Measurements from ENCODE around the gene ANKDD1B.
A peak's percentile ranks its signal among the peaks of the same experiment; 100 is the strongest.
"Not testable (repeated sequence)": the region's sequence is repeated elsewhere in the genome, so short reads cannot be mapped to it uniquely, and the experiment has no call there.

Gene ANKDD1B

DNA sequence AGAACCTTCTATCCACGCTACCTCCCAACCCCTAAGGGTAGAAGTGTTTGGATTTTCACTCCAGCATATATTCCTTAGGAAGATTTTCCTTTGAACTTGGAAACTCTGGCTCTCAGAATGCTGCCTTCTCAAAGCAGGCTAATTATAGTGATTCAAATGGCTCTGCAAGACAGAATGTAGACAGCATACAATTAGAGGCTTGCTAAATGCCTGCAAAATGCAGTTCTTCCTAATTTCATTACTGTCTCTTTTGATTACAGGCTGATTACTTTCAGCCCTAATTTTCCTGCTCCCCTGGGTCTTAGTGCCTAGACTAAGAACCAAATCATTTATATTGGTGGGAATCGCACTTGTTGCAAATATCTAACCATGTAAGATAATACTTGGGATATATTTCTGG lies 50.8 kb downstream of the ANKDD1B start:
- DNase-seq = no peak

DNA sequence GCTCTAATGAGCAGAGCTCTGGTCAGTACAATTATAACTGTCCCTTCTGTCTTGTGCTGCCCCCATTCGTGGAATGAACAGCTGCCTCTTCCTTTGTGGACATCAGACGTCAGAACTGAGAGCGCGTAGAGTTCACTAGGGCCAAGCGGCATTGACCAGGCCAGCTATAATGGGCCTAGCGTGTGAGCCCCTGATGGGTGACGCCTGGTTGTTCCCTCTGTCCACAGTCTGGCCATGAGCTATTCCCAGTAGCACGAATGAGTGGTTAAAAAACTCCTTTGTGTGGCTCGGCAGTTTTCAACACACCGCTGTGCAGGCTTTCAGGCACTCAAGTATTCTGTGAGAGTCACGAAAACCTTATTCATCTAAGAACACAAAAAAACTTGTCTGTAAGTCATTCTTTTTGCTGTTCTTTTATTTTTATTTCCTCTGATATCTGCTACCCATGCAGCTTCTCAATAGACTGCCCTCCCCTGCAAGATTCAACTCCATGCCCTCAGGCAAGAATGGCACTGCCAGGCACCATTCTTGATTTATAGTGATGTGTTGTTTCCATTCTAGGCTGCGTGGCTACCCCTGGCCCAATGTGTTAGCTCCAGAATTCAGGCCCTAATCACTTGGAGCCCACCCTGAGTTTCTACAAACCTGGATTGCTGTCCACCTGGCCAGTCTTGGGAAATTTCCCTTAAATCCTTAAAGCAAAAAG lies 52.5 kb downstream of the ANKDD1B start:
- no peak for DNase-seq

DNA sequence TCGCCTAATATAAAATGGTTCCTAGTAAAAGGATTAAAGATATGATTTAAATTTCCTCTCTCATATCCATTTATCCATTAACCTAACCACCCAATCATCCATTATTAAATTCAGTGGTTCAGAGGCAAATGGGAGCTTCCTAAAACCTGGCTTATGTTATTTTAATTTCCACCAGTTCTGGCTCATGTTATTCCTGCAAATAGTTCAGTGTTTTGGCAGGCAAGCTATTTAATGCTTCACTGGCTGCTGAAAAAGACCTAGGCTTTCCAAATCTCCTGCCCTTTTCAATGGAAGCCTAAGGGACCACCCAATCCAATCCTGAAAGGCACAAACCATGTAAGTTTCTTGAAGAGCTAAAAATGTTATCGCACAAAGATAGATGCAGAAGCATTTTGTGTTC lies 53.7 kb downstream of the ANKDD1B start:
- DNase-seq = no peak

DNA sequence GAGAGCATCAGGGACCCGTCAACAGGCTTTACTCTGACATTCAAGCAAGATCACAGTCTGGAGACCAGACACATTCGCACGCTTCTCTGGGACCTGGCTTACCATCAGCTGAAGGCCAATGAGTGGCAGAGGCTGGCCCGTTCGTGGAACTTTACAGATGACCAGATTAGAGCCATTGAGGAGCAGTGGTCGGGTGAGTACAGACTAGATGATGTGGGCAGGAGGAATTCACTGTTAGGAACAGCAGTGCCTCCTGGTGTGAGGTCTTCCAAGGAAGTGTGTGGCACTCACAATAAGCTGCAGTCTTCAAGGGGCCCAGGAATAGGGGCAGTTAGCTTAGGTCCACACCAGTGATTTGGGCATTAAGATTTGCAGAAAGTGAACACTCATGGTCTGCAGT lies 55.5 kb downstream of the ANKDD1B start:
- DNase-seq = no peak

DNA sequence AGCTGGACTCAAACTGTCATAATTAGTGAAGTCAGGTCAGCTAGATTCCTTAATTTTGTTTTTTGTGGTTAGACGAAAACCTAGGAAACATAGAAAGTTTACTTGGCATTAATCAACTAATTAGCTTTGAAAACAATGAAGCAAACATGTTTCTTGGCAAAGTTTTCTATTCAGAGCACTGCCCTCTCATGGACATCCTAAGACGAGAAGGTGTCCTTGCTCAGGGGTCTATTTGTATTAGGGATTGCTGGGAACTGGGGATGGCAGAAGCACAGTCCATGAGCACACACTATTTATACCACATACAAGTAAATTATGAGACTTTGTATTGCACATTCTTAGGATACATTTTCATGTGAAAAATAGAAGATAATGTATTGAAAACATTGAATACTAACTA lies 56.3 kb downstream of the ANKDD1B start:
- DNase-seq = no peak

DNA sequence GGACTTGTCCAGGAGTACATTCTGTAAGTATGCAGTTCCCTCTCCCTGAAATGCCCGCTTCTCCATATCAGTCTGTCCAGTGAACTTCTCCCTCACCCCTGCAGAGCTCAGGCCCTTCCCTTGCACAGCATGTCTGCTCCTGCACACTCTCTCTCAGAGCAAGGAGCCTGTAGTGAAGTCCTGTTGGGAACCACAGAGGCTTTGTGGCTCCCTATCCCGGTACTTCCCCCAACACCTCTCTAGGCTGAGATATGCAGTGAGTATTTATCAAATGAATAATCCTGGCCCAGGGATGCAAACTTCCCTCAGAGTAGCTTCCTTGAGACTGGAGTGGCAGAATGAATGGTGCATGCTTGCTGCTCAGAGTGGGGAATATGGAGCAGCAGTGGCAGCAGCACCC lies 57.2 kb downstream of the ANKDD1B start:
- DNase-seq = no peak

DNA sequence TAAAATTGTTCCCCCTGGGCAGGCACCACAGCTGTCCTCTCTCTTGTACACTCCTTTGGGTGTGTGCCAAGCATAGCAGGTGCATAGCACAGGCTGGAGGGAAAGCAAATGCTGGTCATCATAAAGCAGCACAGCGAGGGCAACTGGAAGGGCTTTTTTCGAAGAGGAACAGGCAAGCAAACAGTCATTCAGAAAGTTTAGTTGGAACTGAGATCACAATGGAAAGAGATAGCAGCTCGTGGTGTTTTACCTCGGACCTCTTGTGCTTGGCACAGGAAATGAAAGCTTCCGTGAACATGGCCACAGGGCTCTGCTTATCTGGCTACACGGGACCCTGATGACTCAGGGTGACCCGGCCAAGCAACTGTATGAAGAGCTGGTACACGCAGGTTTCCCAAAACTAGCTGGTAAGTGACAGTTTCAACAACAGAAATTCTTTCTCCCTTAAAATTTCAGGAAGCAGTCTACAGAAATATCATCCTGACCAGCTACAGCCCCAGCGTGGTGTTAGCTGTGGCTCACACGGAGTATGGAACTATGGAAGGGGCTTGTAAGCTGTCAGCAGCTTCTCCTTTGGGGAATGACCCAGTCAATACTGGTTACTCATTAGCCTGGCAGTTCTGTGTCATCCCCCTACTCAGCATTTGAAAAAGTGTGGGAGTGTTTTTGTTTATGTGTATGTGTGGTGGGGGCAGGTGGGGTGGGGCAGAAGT lies 57.9 kb downstream of the ANKDD1B start:
- DNase-seq = peak; percentile 74

DNA sequence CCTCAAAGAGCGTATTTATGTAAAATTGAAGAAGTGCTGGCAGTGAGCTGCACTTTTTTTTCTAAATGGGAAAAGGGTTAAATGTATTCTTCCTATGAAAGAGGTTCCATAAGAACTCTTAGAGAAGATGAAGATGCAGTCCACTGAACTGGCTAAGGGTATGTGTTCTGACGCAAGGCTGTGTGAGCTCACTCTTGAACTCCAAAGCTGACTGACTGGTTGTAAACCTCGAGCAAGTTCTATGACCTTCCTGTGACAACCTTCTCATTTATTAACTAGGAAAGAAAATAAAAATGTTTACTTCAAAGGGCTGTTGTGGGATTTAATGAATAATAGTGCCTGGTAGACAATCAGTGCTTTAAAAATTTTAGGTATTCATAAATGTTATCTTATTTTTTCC lies 59.3 kb downstream of the ANKDD1B start:
- DNase-seq = no peak

DNA sequence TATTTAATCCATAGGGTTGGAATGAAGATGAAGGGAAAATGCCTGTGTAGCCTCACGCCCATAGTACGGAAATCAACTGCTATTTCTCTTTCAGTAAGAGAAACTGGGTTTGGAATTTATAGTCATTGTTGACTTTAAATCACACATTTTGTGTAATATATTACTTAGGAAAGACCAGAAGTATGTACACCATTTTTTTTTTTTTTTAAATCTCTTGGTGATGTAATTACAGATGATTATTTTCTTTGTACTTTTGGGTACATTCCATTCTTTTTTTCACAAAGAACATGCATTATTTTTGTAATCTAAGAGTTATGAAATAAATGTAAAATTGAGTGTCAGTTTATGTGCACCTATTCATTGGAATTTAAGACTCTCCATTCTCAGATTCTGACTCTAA lies 60.3 kb downstream of the ANKDD1B start:
- no peak for DNase-seq

DNA sequence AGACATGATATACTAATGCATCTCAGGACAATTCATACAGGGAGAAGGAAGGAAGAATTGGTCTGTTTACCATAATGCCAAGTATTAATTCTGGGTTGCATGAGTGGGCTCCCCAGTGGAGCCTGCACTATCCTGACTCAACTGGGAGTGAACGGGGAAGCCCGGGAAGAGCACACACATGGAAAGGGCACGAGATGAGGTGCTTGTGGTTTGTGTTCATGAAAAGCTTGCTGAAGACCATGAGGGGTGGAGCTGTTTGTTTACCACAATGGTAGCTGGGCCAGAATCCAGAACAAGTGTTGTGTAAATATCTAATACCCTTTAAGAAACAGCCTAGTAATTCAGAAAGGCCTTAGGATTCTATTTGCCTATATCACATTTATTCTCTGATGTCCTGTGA lies 61.4 kb downstream of the ANKDD1B start:
- DNase-seq = no peak

DNA sequence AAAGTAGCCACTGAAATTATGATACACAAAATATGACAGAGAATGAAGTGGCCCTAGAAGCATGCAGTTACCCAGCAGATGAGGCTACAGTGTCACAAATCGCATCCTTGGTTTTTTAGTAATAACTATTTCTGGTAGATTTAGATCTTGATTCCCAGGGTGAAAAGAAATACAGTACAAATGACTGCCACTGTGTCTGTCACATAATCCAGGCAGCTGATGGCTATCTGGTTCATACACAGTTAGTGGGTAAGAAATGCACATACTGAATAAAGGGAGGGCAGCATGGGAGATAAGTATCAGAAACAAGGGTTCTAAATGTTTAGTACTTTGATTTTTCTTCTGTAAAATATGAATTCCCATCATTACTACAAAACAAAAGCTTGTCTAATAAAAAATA lies 64.5 kb downstream of the ANKDD1B start:
- DNase-seq = no peak

DNA sequence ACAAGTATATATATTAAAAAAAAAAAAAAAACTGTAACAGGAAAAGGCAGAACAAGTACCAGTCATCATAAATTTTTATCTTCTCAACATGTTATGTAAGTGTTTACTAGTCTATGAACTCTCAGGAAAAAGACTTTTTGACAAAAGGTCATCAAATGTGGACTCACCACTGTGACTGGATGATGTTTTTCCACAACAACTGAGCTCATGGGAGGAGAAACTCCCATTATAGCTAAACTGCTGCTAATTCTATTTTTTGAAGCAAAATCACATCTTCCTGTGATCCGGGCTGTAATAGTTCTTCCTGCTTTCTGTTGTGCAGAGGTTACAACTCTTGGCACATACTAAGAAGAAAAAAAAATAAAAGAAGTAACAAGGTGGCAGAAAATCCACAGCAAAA lies 66.4 kb downstream of the ANKDD1B start:
- DNase-seq = no peak

DNA sequence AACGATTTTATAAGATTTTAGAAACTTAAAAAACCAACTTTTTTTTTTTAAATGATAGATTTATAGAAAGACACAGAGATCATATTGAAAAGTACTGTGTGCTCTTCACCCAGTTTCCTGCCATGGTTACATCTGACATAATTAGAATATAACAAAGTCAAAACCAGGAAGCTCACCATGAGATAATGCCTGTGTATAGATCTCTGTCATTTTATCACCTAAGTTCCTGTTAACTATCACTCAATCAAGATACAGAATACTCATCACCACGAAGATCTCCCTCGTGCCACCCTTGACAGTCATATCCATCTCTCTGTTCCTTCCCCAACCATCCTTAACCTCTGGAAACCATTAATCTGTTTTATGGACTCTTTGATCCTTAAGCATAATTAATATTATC lies 66.9 kb downstream of the ANKDD1B start:
- no peak for DNase-seq

DNA sequence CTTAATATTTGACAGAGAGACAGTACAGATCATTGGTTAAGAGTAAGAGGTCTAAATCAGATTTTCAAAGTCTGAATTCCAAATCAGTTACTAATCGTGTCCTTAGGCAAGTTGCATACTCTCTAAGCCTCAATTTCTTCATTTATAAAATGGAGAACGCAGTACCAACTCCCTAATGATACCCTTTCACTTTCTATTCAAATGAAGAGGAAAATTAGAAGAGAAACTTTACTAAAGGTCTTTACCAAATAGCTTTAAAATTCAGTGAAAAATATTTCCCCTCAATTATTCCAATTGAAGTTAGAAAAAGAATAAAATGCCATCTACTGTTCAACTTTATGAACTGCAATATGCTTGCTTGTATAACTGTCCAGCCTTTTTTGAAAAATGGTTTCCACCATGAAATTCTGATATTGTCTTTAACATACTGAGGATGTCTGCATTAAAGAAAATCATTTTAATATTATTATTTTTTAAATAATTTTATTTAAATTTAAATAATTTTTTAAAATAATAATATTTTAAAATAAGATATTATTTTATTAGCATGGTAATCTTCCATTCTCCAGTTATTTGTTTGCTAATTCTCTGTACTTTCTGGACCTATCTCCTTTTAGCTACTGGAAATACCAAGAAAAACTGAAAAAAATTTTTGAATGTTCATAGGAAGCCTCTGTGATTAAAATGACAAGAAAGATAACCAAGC lies 70.0 kb downstream of the ANKDD1B start:
- DNase-seq = no peak

DNA sequence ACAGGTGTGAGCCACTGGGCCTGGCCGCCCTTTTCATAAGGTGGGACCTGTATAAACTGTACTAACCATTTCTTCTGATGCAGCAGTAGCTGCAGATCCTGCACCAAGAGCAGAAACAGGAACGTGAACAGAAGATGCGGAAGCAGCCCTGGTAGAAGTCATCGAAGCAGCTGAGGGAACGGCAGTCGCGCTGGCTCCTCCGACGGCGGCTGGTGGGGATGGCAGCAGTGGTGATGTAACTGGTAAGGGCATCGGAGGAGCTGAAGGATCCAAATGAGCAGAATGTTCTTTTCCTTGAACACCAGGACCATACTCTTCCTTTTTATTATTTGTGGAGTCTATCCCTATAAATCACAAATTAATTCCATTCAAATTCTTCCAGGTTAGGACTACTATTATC lies 73.9 kb downstream of the ANKDD1B start:
- no peak for DNase-seq

DNA sequence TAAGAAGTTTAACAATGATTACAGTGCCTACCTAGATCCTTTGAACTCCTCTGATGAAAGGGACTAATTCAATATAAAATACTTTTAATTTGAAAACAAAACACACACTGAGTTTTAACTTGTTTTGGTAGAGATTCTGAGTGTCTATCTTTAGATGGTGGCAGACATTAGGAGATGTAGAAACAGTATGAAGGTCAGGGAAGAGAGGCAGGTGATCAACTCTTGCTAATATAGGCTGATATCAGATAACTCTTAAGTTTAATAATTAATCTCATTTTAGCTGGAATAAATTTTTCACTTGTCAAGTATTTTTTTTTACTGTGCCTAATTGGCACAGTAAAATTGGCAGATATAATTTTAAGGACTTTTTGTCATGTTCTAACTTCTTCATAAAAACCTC lies 75.2 kb downstream of the ANKDD1B start:
- DNase-seq = no peak

DNA sequence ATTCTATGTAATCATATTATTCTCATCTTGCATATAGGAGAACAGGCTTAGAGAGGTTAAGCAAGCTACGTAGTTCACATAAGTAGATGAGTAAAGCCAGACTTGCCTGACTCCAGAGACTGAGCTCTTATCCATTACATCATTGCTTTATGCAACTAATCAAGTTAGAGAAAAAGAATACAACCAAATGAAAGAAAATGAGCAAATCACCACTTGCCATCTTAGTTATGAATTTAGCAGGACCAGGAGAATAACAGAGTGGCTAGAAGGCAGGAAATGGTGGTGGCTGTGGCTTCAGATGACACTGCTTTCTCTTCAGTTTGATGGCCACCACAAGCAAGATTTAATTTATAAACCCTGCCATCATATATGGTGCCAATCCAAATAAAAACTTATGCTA lies 79.4 kb downstream of the ANKDD1B start:
- DNase-seq = no peak

DNA sequence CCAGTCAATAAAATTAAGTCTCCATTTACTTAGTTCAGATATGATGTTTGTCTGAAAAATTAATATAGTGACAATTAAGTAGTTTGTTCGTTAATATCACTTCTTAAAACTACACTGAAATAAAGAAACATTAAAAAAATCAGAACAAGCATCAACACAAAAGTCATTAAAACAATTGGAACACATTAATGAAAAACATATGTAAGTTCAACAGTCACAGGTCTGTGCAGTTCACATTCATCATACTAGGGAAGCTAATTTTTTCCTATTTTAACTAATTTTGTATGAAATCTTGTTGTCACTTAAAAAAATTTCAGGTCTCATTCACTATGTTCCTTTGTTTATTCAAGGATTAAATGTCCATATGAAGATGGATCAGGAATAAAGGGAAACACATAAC lies 83.5 kb downstream of the ANKDD1B start:
- DNase-seq = no peak

DNA sequence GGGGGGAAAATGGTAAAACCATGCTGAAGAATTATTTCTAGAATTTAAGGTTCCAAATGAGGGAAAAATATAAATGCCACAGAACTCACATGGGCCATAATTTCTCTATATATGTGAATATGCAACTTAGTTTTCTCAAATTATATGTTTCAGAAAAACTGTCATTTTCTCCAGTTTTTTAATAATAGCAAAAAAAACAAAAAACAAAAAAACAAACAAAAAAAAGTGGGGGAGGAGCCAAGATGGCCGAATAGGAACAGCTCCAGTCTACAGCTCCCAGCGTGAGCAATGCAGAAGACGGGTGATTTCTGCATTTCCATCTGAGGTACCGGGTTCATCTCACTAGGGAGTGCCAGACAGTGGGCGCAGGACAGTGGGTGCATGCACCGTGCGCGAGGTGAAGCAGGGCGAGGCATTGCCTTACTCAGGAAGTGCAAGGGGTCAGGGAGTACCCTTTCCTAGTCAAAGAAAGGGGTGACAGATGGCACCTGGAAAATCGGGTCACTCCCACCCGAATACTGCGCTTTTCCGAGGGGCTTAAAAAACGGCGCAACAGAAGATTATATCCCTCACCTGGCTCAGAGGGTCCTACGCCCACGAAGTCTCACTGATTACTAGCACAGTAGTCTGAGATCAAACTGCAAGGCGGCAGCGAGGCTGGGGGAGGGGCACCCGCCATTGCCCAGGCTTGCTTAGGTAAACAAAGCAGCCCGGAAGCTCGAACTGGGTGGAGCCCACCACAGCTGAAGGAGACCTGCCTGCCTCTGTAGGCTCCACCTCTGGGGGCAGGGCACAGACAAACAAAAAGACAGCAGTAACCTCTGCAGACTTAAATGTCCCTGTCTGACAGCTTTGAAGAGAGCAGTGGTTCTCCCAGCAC lies 84.5 kb downstream of the ANKDD1B start:
- not testable (repeated sequence) for DNase-seq

DNA sequence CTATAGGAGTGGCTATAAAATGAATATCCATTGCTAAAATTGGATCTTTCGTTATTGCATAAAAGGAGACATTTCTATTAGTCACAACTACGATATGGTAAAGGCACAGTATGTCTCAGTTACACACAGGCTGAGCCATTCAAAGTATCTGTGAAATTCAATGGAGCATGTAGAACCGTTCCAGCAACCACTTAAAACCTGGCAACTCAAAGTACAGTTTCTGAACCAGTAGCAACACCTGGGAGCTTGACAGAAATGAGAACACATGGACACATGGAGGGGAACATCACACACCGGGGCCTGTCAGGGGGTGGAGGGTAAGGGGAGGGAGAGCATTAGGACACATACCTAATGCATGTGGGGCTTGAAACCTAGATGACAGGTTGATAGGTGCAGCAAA lies 90.6 kb downstream of the ANKDD1B start:
- no peak for DNase-seq

DNA sequence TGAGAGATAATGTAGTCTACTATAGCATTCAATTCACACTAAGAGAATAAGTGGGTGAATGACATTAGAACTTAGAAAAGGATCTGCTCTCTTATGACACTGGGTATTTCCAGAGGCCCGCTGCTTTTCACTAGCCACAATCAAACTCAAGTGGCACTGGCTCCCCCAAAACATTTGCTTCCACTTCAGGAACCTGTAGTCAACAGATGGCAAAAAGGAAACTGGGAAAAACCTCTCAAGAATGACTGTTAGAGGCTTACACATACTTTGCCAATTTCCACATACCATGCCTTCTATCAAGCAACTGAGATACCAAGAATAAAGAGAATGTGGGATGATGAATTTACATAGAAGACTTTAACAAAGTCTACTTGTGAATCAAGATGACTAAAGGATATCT lies 94.8 kb downstream of the ANKDD1B start:
- DNase-seq = no peak

DNA sequence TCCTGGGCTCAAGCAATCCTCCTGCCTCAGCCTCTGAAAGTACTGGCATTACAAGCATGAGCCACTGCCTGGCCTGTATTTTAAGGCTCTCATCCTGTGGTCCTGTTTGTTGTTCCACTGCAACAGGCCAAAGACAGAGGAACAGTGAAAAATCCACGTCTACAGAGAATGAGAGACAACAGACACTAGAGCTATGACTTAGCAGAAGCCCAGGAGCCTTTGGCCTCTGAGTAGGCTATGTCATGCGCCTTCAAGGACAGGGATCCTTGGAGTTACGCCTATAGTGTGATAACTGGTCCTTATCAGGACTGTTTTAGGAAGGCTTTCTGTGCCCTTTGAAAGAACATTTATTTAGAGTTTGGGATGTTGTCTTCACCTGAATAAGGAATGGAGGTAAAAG lies 95.5 kb downstream of the ANKDD1B start:
- DNase-seq = no peak

DNA sequence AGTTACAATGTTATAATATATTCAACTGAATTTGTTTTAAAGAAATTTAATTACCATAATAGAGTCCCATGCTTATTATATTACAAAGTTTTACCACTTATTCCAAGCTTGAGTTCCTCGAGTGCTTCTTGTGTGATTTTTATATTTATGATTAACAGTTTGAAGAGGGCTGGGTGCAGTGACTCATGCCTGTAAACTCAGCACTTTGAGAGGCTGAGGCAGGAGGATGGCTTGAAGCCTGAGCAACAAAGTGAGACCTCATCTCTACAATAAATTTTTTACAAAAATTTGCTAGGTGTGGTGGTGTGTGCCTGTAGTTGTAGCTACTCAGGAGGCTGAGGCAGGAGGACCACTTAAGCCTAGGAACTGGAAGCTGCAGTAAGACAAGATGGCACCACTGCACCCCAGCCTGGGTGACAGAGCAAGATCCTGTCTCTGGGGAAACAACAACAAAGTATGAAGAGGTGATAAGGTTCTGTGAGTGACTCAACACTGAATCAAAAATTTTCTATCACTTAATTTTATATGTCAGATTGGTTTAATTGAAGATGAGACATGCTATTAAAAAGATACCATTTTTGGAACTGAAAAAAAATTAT lies 96.8 kb downstream of the ANKDD1B start:
- no peak for DNase-seq

All from activated CD8-positive, alpha-beta memory T cell treated with anti-CD3 and anti-CD28 coated beads for 24 hours (primary cell).